SU-DHL-6 (cell line): ENCODE measurements around the gene SLC44A1.

ENCODE experiments used
- H2AFZ ChIP-seq: fragments of 200-600 bp; sonication (generic); 2 replicates; pipeline ENCODE4 v1.6.1; 2014; ENCODE audit warnings: low read depth, mild to moderate bottlenecking, moderate library complexity, mixed read lengths, antibody characterized with exemption, low read length; ENCODE audit not compliant: severe bottlenecking
- H3F3A ChIP-seq: fragments of 200-600 bp; shearing (Covaris generic); 2 replicates; pipeline ENCODE4 v1.6.0; 2016; ENCODE audit warnings: antibody characterized with exemption, mild to moderate bottlenecking; ENCODE audit not compliant: insufficient read depth
- H3K27ac ChIP-seq: fragments of 200-600 bp; sonication (generic); 2 replicates; pipeline ENCODE4 v1.5.1; 2016; ENCODE audit warnings: low read depth, mild to moderate bottlenecking, low read length, moderate library complexity, mixed read lengths
- H3K27me3 ChIP-seq: fragments of 200-600 bp; sonication (generic), shearing (Covaris generic); 2 replicates; pipeline ENCODE4 v1.6.0; 2014; ENCODE audit warnings: mild to moderate bottlenecking, low read length
- H3K36me3 ChIP-seq: fragments of 200-600 bp; sonication (generic); 2 replicates; pipeline ENCODE4 v1.6.1; 2014; ENCODE audit warnings: mild to moderate bottlenecking, low read length, mixed read lengths
- H3K4me2 ChIP-seq: fragments of 300-600, 200-600 bp; shearing (Covaris generic), sonication (generic); 2 replicates; pipeline ENCODE4 v1.6.0; 2014; ENCODE audit warnings: low read length, low read depth, mild to moderate bottlenecking; ENCODE audit not compliant: poor library complexity, severe bottlenecking
- H3K4me3 ChIP-seq: fragments of 200-600 bp; sonication (generic); 2 replicates; pipeline ENCODE4 v1.5.1; 2014; ENCODE audit warnings: antibody characterized with exemption, low read length, mild to moderate bottlenecking, mixed read lengths; ENCODE audit not compliant: insufficient read depth, poor library complexity, severe bottlenecking
- H3K79me2 ChIP-seq: fragments of 200-600 bp; sonication (generic); 2 replicates; pipeline ENCODE4 v1.6.1; 2014; ENCODE audit warnings: mild to moderate bottlenecking, low read length, moderate library complexity; ENCODE audit not compliant: insufficient read depth
- H3K9ac ChIP-seq: fragments of 200-600 bp; sonication (generic); 2 replicates; pipeline ENCODE4 v1.7.0; 2014; ENCODE audit warnings: mild to moderate bottlenecking, low read length
- H3K9me2 ChIP-seq: fragments of 200-600 bp; sonication (generic); replicated peaks from 2 replicates; pipeline ENCODE4 v1.6.1; 2014; ENCODE audit warnings: low read length; ENCODE audit not compliant: insufficient read depth
- H3K9me3 ChIP-seq: fragments of 200-600 bp; sonication (generic); 2 replicates; pipeline ENCODE4 v1.6.1; 2014; ENCODE audit warnings: low read length, mixed read lengths; ENCODE audit not compliant: insufficient read depth
- H4K20me1 ChIP-seq: fragments of 200-600 bp; sonication (generic); 2 replicates; pipeline ENCODE4 v1.6.1; 2014; ENCODE audit warnings: low read depth, mild to moderate bottlenecking, antibody characterized with exemption, low read length, moderate library complexity, mixed read lengths
- CTCF ChIP-seq: fragments of 200-600 bp; sonication (generic); IDR thresholded peaks from one replicate; pipeline ENCODE4 v1.5.1; 2017; ENCODE audit warnings: antibody characterized with exemption, mild to moderate bottlenecking, low read length, moderate library complexity; ENCODE audit not compliant: insufficient read depth, poor library complexity, severe bottlenecking
- EZH2phosphoT487 ChIP-seq: fragments of 200-600 bp; sonication (generic), shearing (Covaris generic); conservative IDR thresholded peaks from 2 replicates; pipeline ENCODE4 v1.6.1; 2018; ENCODE audit warnings: mild to moderate bottlenecking, antibody characterized with exemption, low read length, moderate library complexity, mixed read lengths

SLC44A1 gene

GRCh38 chr9:105273731-105274130, 29.3 kb downstream of the SLC44A1 start:
- Histone ChIP-seq H3K9me3 (no peaks in the 10 kb centered on the region), H3K9ac (no peak overlapping the region), H3K4me3 (no peak overlapping the region), H3K36me3 (no peaks in the 10 kb centered on the region), H3F3A (no peaks in the 10 kb centered on the region), H3K4me2 (no peak overlapping the region), H3K79me2 (no peaks in the 10 kb centered on the region), H4K20me1 (peaks cover 3% of the 10 kb centered on the region; the same call in 1 of the 2 replicates), H3K27ac (no peak overlapping the region), H3K9me2 (no peaks in the 10 kb centered on the region), H3K27me3 (no peaks in the 10 kb centered on the region), H2AFZ (no peak overlapping the region)
- TF ChIP-seq CTCF (no peak), EZH2phosphoT487 (no peak)

GRCh38 chr9:105275111-105275510, 30.7 kb downstream of the SLC44A1 start:
- Histone ChIP-seq H3K27ac (no peak overlapping the region), H3K79me2 (no peaks in the 10 kb centered on the region), H3K4me2 (no peak overlapping the region)

GRCh38 chr9:105275938-105276337, 31.5 kb downstream of the SLC44A1 start:
- TF ChIP-seq EZH2phosphoT487 (no peak), CTCF (no peak)
- Histone ChIP-seq H3K9me3 (no peaks in the 10 kb centered on the region), H3K79me2 (no peaks in the 10 kb centered on the region)

More at GRCh38 chr9:105275111-105275510, 30.7 kb downstream of the SLC44A1 start:
- Histone ChIP-seq H4K20me1 (peaks cover 3% of the 10 kb centered on the region; the same call in 1 of the 2 replicates), H3K9ac (no peak overlapping the region), H3K36me3 (no peaks in the 10 kb centered on the region), H2AFZ (no peak overlapping the region), H3K4me3 (no peak overlapping the region), H3K9me3 (no peaks in the 10 kb centered on the region), H3K9me2 (no peaks in the 10 kb centered on the region), H3K27me3 (no peaks in the 10 kb centered on the region), H3F3A (no peaks in the 10 kb centered on the region)
- TF ChIP-seq CTCF (no peak), EZH2phosphoT487 (no peak)

More at GRCh38 chr9:105275938-105276337, 31.5 kb downstream of the SLC44A1 start:
- no peak overlapping the region for H3K9ac ChIP-seq
- no peaks in the 10 kb centered on the region for H3K9me2 ChIP-seq
- H3K4me3 ChIP-seq, result no peak overlapping the region
- no peaks in the 10 kb centered on the region for H3F3A ChIP-seq
- H4K20me1 ChIP-seq, result peaks cover 3% of the 10 kb centered on the region; the same call in 1 of the 2 replicates
- no peak overlapping the region for H3K27ac ChIP-seq
- H3K27me3 ChIP-seq, result no peaks in the 10 kb centered on the region
- H3K36me3 ChIP-seq, result no peaks in the 10 kb centered on the region
- no peak overlapping the region for H2AFZ ChIP-seq
- no peak overlapping the region for H3K4me2 ChIP-seq
